ENCODE data around the gene SYT3.

SYT3 gene

GRCh38 chr19:50657222-50657669 lies 17.6 kb upstream of the SYT3 start:
- Mint-ChIP-seq H3K4me3 (peak overlapping the region; percentile 85), H3K4me1 (peaks cover 20% of the 10 kb centered on the region), H3K27ac (peak overlapping the region; percentile 17), H3K9me3 (peaks cover 11% of the 10 kb centered on the region), H3K36me3 (ENCODE audit: low read depth) (peaks cover 8% of the 10 kb centered on the region), H3K27me3 (peaks cover 73% of the 10 kb centered on the region)
- DNase-seq: no peak
- ATAC-seq: no peak

DNA sequence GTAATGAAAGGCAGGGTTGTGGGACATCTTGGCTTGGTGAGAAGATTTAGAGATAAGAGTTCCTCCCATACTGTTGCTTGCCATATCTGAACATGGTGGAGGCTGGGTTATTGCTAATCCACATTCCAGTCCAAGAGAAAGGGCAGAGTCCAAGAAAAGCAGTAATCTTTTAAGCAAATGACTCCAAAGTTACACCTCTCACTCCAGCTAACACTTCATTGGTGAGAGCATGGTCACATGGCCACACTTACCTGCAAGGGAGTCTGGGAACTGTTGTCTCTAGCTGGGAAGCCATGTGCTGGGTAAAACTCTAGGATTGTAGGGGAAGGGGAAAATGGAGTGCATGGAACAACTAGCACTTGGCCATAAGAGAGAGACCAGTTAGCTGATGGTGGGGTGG lies 15.2 kb upstream of the SYT3 start:
- no peak overlapping the region for H3K4me3 Mint-ChIP-seq
- peaks cover 8% of the 10 kb centered on the region for H3K36me3 Mint-ChIP-seq (ENCODE audit: low read depth)
- no peak overlapping the region for H3K27ac Mint-ChIP-seq
- ATAC-seq (no peak), DNase-seq (no peak)
- peaks cover 20% of the 10 kb centered on the region for H3K4me1 Mint-ChIP-seq
- peaks cover 68% of the 10 kb centered on the region for H3K27me3 Mint-ChIP-seq
- peaks cover 11% of the 10 kb centered on the region for H3K9me3 Mint-ChIP-seq

- Mint-ChIP-seq H3K27me3 (peaks cover 62% of the 10 kb centered on the region), H3K4me1 (peaks cover 8% of the 10 kb centered on the region), H3K4me3 (no peak overlapping the region), H3K27ac (no peak overlapping the region), H3K36me3 (ENCODE audit: low read depth) (peaks cover 4% of the 10 kb centered on the region), H3K9me3 (peaks cover 6% of the 10 kb centered on the region)
- DNase-seq (no peak), ATAC-seq (no peak)
Observed at GRCh38 chr19:50652722-50653121, 13.0 kb upstream of the SYT3 start.

DNA sequence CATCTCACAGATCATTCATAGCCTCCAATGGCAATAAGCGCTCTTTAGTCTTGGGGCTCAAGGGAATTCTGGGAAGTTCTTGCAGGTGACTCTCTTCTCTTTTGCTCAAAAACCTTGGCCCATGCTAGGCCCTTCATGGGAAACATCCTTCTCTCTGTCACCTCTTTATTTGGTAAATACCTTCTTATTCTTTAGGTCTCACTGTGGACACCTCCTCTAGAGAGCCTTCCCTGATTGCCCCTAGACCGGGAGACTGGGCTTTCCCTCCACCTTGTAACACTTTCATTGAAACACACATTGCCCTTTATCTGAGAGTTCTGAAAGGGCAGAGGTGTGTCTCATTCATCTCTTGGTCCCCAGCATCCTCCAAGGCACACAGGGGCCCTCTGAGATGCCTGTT lies 11.5 kb upstream of the SYT3 start:
- DNase-seq (no peak), ATAC-seq (no peak)
- Mint-ChIP-seq H3K4me3 (no peak overlapping the region), H3K27me3 (peaks cover 55% of the 10 kb centered on the region), H3K36me3 (ENCODE audit: low read depth) (no peaks in the 10 kb centered on the region), H3K9me3 (no peaks in the 10 kb centered on the region), H3K4me1 (no peaks in the 10 kb centered on the region), H3K27ac (no peak overlapping the region)

GRCh38 chr19:50649433-50650391 lies 10.0 kb upstream of the SYT3 start, which contains the start of gene C19orf81:
TSS of gene C19orf81 (plus strand) at chr19:50649445. CDS start at chr19:50649445, 0 bp downstream.
- no peaks in the 10 kb centered on the region for H3K9me3 Mint-ChIP-seq
- ATAC-seq (no peak), DNase-seq (no peak)
- peaks cover 43% of the 10 kb centered on the region for H3K27me3 Mint-ChIP-seq
- no peaks in the 10 kb centered on the region for H3K4me1 Mint-ChIP-seq
- H3K36me3 Mint-ChIP-seq (ENCODE audit: low read depth): no peaks in the 10 kb centered on the region
- no peak within 1 kb of the TSS for H3K27ac Mint-ChIP-seq
- no peak within 1 kb of the TSS for H3K4me3 Mint-ChIP-seq

GRCh38 chr19:50648659-50649058 lies 9.0 kb upstream of the SYT3 start:
- Mint-ChIP-seq H3K4me1 (no peaks in the 10 kb centered on the region), H3K9me3 (no peaks in the 10 kb centered on the region), H3K27me3 (peaks cover 34% of the 10 kb centered on the region), H3K4me3 (no peak overlapping the region), H3K27ac (no peak overlapping the region), H3K36me3 (ENCODE audit: low read depth) (no peaks in the 10 kb centered on the region)
- no peak for ATAC-seq
- no peak for DNase-seq

GRCh38 chr19:50647879-50648615 lies 8.4 kb upstream of the SYT3 start:
- Mint-ChIP-seq H3K4me1 (no peaks in the 10 kb centered on the region), H3K4me3 (no peak overlapping the region), H3K9me3 (no peaks in the 10 kb centered on the region), H3K27ac (no peak overlapping the region), H3K27me3 (peaks cover 28% of the 10 kb centered on the region), H3K36me3 (ENCODE audit: low read depth) (no peaks in the 10 kb centered on the region)
- ATAC-seq (no peak), DNase-seq (no peak)

DNA sequence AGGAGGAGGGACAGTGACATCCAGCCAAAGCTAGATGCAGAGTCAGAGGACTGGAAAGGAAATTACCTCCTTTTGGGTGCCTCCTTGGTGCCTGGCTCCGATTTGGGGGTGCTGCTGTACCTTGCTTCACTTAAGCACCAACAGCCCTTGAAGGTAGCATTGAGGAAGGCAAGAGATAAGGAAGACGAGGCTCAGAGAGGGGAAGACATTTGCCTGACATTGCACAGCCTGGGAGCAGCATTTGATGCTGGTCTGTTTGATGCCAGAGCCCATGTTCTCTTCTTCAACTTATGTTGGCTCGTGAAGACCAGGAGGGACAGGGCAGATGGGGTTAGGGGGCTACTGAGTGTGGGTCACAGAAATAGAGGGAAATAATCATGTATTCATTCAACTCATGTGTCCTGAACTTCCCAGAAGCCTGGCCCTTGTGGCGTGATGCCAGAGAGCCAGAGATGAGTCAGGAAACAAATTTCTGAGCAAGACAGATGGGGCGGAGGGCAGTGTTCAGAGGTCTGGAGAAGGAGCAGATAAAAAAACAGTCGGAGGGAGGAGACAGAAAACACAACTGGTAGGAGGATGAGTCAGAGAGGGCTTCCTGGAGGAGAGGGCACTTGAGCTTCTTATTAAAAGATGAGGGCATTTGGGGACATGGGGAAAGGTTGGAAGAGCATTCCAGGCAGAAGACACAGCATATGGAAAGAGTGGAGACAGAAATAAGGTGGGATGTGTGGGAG lies 6.6 kb upstream of the SYT3 start:
- H3K27ac Mint-ChIP-seq: no peak overlapping the region
- H3K27me3 Mint-ChIP-seq: peaks cover 31% of the 10 kb centered on the region
- ATAC-seq: no peak
- H3K9me3 Mint-ChIP-seq: no peaks in the 10 kb centered on the region
- no peaks in the 10 kb centered on the region for H3K4me1 Mint-ChIP-seq
- no peak overlapping the region for H3K4me3 Mint-ChIP-seq
- H3K36me3 Mint-ChIP-seq (ENCODE audit: low read depth): no peaks in the 10 kb centered on the region
- no peak for DNase-seq

DNA sequence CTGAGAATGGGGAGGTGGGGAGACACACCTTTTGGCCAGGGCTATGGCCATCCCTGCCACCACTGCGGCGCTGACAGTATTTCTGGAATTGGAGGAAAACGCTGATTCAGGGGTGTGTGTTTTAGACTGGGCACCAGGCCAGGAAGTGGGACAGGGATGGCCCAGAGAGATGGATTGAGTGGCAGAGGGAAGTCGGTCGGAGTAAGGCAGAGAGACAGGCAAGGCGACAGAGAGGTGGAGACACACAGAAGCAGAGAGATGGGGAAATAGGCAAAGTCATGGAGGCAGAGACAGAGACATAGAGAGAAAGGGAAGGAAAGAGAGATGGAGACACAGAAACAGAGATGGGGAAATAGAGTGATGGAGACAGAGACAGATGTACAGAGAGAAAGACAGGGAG lies 5.4 kb upstream of the SYT3 start:
- H3K36me3 Mint-ChIP-seq (ENCODE audit: low read depth): no peaks in the 10 kb centered on the region
- H3K9me3 Mint-ChIP-seq: no peaks in the 10 kb centered on the region
- no peaks in the 10 kb centered on the region for H3K4me1 Mint-ChIP-seq
- no peak overlapping the region for H3K27ac Mint-ChIP-seq
- H3K27me3 Mint-ChIP-seq: peaks cover 34% of the 10 kb centered on the region
- DNase-seq (no peak), ATAC-seq (no peak)
- no peak overlapping the region for H3K4me3 Mint-ChIP-seq

DNA sequence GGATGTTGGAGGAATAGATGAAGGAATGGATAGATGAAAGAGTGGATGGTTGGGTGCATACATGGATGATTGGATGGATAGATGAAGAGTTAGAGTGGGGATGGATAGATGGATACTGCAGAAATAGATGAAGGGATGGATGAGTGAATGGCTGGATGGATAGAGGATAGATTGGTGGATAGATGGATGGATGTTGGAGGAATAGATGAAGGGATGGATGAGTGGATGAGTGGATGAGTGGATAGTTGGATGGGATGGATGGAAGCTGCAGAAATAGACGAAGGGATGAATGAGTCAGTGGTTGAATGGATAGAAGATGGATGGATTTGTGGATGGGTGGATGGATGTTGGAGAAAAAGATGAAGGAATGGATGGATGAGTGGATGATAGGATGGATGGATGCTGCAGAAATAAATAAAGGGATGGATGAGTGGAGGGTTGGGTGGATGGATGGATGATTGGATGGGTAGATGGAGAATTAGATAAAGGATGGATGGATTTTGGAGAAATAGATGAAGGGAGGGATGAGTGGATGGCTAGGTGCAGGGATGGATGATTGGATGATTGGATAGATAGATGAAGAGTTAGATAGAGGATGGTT lies 4.7 kb upstream of the SYT3 start:
- Mint-ChIP-seq H3K4me1 (no peaks in the 10 kb centered on the region), H3K36me3 (ENCODE audit: low read depth) (no peaks in the 10 kb centered on the region), H3K27ac (no peak overlapping the region), H3K9me3 (no peaks in the 10 kb centered on the region), H3K27me3 (peaks cover 29% of the 10 kb centered on the region), H3K4me3 (no peak overlapping the region)
- DNase-seq (no peak), ATAC-seq (no peak)

DNA sequence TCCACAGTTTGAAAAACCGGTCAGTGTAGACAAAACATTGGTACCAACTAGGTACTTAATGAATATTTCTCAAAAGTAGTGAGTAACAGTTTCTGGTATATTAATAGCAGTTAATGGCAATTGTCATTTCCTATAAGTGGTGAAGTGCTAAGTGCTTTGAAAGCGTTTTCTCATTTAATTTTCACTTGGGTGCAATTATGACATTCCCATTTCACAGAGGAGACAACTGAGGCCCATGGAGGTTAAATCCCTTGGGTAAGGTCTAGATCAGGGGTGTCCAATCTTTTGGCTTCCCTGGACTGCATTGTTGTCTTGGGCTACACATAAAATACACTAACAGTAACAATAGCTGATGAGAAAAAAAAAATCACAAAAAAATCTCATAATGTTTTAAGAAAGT lies 687 bp upstream of the SYT3 start:
- H3K4me1 Mint-ChIP-seq: peaks cover 2% of the 10 kb centered on the region
- H3K27ac Mint-ChIP-seq: no peak overlapping the region
- no peak for DNase-seq
- peaks cover 50% of the 10 kb centered on the region for H3K27me3 Mint-ChIP-seq
- no peak for ATAC-seq
- H3K36me3 Mint-ChIP-seq (ENCODE audit: low read depth): no peaks in the 10 kb centered on the region
- H3K4me3 Mint-ChIP-seq: peak overlapping the region; percentile 23
- peaks cover 11% of the 10 kb centered on the region for H3K9me3 Mint-ChIP-seq

DNA sequence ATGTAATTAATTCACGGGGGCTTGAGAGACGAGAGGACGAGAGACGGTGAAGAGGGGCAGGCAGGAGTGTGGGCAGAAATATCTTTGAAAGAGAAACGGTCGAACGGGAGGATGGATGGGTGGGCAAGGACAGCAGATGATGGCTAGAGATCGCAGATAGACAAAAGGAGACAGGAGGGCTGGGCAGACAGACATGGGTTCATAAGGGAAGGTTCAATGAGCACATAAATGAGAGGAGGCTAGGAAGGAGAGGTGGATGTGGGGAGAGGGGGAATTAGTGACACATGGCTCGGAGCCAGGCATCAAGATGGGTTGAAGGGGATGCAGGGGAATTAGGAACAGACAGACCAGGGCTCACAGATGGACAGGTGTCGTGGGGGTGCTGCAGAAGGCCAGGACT lies 1.1 kb downstream of the SYT3 start:
- H3K4me3 Mint-ChIP-seq: no peak overlapping the region
- DNase-seq (no peak), ATAC-seq (no peak)
- peaks cover 16% of the 10 kb centered on the region for H3K9me3 Mint-ChIP-seq
- no peaks in the 10 kb centered on the region for H3K36me3 Mint-ChIP-seq (ENCODE audit: low read depth)
- no peak overlapping the region for H3K27ac Mint-ChIP-seq
- H3K27me3 Mint-ChIP-seq: peaks cover 50% of the 10 kb centered on the region
- peaks cover 2% of the 10 kb centered on the region for H3K4me1 Mint-ChIP-seq

GRCh38 chr19:50636317-50637085 lies 3.2 kb downstream of the SYT3 start:
- H3K27me3 Mint-ChIP-seq: peaks cover 42% of the 10 kb centered on the region
- no peak overlapping the region for H3K4me3 Mint-ChIP-seq
- no peak overlapping the region for H3K27ac Mint-ChIP-seq
- peaks cover 21% of the 10 kb centered on the region for H3K9me3 Mint-ChIP-seq
- DNase-seq: no peak
- ATAC-seq: no peak
- H3K4me1 Mint-ChIP-seq: peaks cover 2% of the 10 kb centered on the region
- H3K36me3 Mint-ChIP-seq (ENCODE audit: low read depth): no peaks in the 10 kb centered on the region
